Subcutaneous abdominal adipose tissue (tissue), 5 donors: ENCODE measurements around the gene ARID4A.
"Not testable (repeated sequence)": the region's sequence is repeated elsewhere in the genome, so short reads cannot be mapped to it uniquely, and the experiment has no call there.

Source experiments
- H3K27ac ChIP-seq: one replicate; pipeline ENCODE4 v1.7.0; 2013; ENCODE audit warnings: low read depth, mild to moderate bottlenecking, inconsistent platforms, low read length, moderate library complexity
- H3K27me3 ChIP-seq, 5 donors: one replicate each; pipeline ENCODE4 v1.7.0; 2013; ENCODE audit warnings: low read length in 5 of 5, inconsistent platforms in 1 of 5; ENCODE audit not compliant: control insufficient read depth in 5 of 5, insufficient read depth in 4 of 5
- H3K36me3 ChIP-seq, 5 donors: one replicate each; pipeline ENCODE4 v1.7.0; 2013; ENCODE audit warnings: low read length in 5 of 5; ENCODE audit not compliant: control insufficient read depth in 5 of 5, insufficient read depth in 5 of 5
- H3K4me1 ChIP-seq, 5 donors: one replicate each; pipeline ENCODE4 v1.7.0; 2013; ENCODE audit warnings: low read length in 5 of 5, mild to moderate bottlenecking in 3 of 5, moderate library complexity in 1 of 5; ENCODE audit not compliant: control insufficient read depth in 5 of 5, insufficient read depth in 5 of 5
- H3K4me3 ChIP-seq, 5 donors: one replicate each; pipeline ENCODE4 v1.7.0; 2013; ENCODE audit warnings: low read length in 5 of 5, low read depth in 1 of 5
- H3K9ac ChIP-seq, 5 donors: one replicate each; pipeline ENCODE4 v1.7.0; 2013; ENCODE audit warnings: low read length in 5 of 5, mild to moderate bottlenecking in 4 of 5, moderate library complexity in 3 of 5
- H3K9me3 ChIP-seq, 5 donors: one replicate each; pipeline ENCODE4 v1.7.0; 2013; ENCODE audit warnings: low read length in 5 of 5; ENCODE audit not compliant: control insufficient read depth in 5 of 5
- donor health status: healthy.
- donor health status: healthy.
- donor health status: healthy.
- donor health status: healthy.
- donor health status: healthy.

The ARID4A gene

DNA sequence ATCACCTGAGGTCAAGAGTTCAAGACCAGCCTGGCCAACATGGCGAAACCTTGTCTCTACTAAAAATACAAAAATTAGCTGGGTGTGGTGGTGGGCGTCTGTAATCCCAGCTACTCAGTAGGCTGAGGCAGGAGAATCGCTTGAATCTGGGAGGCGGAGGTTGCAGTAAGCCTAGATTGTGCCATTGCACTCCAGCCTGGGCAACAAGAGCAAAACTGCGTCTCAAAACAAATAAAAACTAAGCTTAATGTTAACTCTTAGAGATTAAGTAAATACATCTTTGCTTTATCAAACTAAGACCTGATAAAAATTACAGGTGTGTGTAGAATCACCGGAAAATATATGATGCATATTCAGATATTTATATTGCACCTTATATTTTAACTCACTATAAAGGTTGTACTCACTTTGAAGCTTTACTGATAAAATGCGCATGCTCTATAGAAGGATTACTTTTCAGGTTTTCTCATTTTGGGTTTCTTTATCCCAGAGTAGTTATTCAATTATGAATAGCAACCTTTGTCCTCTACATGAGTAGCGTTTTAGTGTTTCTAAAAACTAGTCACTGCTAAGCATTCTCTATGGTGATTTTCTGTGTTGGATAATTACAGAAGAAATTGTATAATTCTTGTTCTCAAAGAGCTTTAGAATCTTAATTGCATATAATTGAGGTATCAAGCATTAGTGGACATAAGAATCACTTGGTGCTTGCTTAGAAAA, 9.4 kb downstream of the ARID4A start:
- Histone ChIP-seq H3K4me3 (no peak overlapping the region), H3K36me3 (peaks cover 24 to 44% (median 40%) of the 10 kb centered on the region in 5 donors), H3K27ac (no peak overlapping the region), H3K9me3 (no peaks in the 10 kb centered on the region), H3K27me3 (no peaks in the 10 kb centered on the region), H3K4me1 (no peaks in the 10 kb centered on the region), H3K9ac (no peak overlapping the region)

DNA sequence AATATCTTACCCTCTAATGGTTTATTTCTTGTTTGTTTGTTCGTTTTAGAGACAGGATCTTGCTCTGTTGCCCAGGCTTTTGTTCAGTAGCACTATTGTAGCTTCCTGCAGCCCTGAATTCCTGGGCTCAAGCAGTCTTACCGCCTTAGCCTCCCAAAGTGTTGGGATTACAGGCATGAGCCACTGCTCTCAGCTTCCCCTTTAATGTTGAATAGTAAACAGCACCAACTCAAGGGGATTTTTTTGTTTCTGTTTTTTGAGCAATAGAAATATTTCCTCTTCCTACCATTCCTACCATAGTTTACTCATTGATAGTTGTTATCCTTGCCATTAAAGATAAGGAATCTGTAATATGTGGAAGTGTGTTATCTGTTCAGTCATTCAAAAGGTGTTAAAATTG, 10.7 kb downstream of the ARID4A start:
- no peaks in the 10 kb centered on the region for H3K27me3 ChIP-seq
- H3K9me3 ChIP-seq = no peaks in the 10 kb centered on the region
- no peak overlapping the region for H3K9ac ChIP-seq
- H3K4me3 ChIP-seq = no peak overlapping the region
- no peak overlapping the region for H3K27ac ChIP-seq
- H3K4me1 ChIP-seq = no peaks in the 10 kb centered on the region
- H3K36me3 ChIP-seq = peaks cover 25 to 46% (median 38%) of the 10 kb centered on the region in 5 donors

DNA sequence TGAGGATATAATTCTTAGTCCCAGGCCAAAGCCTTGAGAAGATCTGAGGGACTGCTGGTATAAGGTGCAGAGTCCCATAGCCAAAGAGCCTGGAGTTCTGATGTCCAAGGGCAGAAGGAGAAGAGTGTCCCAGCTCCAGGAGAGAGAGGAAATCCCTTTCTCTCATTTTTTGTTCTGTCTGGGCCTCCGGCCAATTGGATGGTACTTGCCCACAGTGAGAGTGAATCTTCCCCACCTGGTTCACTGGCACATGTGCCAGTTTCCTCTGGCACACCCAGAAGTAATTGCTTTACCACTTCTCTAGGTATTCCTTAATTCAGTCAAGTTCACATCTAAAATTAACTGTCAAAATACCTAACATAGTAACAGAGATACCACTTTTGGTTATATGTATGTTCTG, 15.3 kb downstream of the ARID4A start:
- H3K27me3 ChIP-seq = no peaks in the 10 kb centered on the region
- H3K4me3 ChIP-seq = no peak overlapping the region
- peaks cover 14 to 33% (median 25%) of the 10 kb centered on the region in 5 donors for H3K36me3 ChIP-seq

DNA sequence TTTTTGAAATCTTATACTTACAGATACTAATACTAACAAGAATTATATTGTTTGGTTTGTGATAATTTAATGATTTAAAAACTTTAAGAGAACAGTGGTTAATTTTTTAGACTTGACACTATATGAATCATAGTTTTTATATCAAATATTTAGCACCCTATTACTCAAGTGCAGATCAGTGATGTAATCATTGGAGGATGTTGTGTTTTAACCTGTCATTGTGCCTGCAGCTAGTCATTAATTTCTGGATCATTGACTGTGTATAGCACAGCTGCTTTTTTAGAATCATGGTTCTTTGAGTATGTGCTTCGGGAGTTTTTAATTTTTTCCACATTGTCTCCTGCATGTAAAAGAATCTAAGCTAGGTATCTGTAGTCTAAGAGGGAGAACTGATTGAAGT, 17.3 kb downstream of the ARID4A start:
- no peaks in the 10 kb centered on the region for H3K9me3 ChIP-seq
- H3K4me1 ChIP-seq = no peaks in the 10 kb centered on the region
- H3K27ac ChIP-seq = no peak overlapping the region
- H3K4me3 ChIP-seq = no peak overlapping the region
- H3K27me3 ChIP-seq = no peaks in the 10 kb centered on the region
- no peak overlapping the region for H3K9ac ChIP-seq
- peaks cover 20 to 41% (median 25%) of the 10 kb centered on the region in 5 donors for H3K36me3 ChIP-seq

More for the DNA sequence above, 15.3 kb downstream of the ARID4A start:
- Histone ChIP-seq H3K9ac (no peak overlapping the region), H3K9me3 (no peaks in the 10 kb centered on the region), H3K27ac (no peak overlapping the region), H3K4me1 (no peaks in the 10 kb centered on the region)

DNA sequence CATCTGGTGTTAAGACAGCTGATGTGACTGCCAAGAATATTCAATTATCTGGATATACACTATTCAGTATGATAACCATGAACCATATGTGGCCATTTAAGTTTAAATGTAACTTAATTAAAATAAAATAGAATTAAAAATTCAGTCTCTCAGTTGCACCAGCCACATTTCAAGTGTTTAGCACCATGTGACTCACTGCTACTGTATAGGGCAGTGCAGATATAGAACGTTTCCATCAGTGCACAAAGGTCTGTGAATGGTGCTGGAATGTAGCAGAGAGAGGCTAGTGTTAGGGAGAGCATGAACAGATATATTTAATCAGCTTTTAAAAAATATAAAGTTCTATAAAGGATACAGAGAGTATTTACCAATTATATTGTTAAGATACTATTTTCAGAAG, 28.7 kb downstream of the ARID4A start:
- Histone ChIP-seq H3K36me3 (peaks cover 35 to 63% (median 54%) of the 10 kb centered on the region in 5 donors), H3K27me3 (no peaks in the 10 kb centered on the region), H3K9ac (no peak overlapping the region), H3K4me1 (peaks cover 0 to 10% (median 9%) of the 10 kb centered on the region in 5 donors), H3K4me3 (no peak overlapping the region), H3K9me3 (no peaks in the 10 kb centered on the region), H3K27ac (no peak overlapping the region)

DNA sequence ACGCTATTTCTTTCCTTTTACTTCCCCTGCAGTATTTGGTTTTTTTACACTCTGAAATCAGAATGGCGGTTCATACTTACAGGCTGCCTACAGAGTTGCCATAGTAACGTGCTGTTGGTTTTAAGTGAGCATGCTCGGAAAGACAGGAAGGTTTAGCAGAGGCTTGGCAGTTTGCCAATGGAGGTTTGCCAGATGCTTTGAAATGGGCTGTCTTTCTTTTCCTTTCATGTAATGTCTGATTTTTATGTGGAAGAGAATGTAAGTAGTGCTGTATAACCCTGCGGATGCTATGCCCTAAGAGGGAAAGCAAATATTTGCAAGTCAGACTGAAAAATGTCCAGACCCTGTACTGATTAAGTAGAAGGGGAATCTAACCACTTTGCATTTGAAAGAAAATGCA, 32.8 kb downstream of the ARID4A start:
- Histone ChIP-seq H3K9ac (peak overlapping the region in 1 of 5 donors; percentile 25), H3K27me3 (no peaks in the 10 kb centered on the region), H3K27ac (peak overlapping the region; percentile 34), H3K4me3 (peak overlapping the region in 3 of 5 donors; percentile 13 to 36 (median 28)), H3K9me3 (no peaks in the 10 kb centered on the region), H3K4me1 (peaks cover 0 to 10% (median 9%) of the 10 kb centered on the region in 5 donors), H3K36me3 (peaks cover 26 to 49% (median 41%) of the 10 kb centered on the region in 5 donors)

DNA sequence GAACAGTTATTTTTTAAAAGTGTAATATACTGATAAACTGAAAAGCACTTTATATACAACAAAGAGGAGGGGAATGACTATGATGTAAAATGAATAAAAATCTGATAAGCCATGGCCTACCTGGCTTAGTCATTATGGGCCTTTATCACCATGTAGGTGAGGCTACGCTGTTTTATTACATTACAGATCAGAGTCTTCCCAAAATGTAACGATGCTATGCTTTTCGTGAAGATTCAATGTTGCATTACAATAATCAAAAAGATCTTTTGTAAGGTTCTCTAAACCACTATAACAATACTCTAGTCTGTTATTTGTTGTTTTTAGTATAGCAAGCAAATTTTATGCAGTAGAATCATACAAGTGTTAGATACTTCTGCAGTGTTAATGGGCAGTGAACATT, 34.2 kb downstream of the ARID4A start:
- H3K27me3 ChIP-seq = no peaks in the 10 kb centered on the region
- peaks cover 17 to 39% (median 35%) of the 10 kb centered on the region in 5 donors for H3K36me3 ChIP-seq
- no peak overlapping the region for H3K4me3 ChIP-seq
- peaks cover 0 to 10% (median 9%) of the 10 kb centered on the region in 5 donors for H3K4me1 ChIP-seq
- H3K27ac ChIP-seq = no peak overlapping the region
- H3K9ac ChIP-seq = no peak overlapping the region
- no peaks in the 10 kb centered on the region for H3K9me3 ChIP-seq

DNA sequence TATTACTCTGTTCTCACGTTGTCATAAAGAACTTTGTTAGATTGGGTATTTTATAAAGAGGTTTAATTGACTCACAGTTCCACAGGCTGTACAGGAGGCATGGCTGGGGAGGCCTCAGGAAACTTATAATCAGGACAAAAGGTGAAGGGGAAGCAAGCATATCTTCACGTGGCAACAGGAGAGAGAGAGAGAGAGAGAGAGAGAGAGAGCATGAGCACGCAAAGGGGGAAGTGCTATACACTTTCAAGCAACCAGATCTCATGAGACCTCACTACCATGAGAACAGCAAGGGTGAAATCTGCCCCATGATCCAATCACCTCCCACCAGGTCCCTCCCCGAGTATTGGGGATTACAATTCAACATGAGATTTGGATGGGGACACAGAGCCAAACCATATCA, 41.3 kb downstream of the ARID4A start:
- not testable (repeated sequence) for H3K9me3 ChIP-seq, H3K27me3 ChIP-seq, H3K27ac ChIP-seq, H3K4me1 ChIP-seq, H3K4me3 ChIP-seq
- Histone ChIP-seq H3K9ac (peak overlapping the region in 1 of 5 donors; percentile 30), H3K36me3 (peaks cover 23 to 45% (median 30%) of the 10 kb centered on the region in 5 donors)

DNA sequence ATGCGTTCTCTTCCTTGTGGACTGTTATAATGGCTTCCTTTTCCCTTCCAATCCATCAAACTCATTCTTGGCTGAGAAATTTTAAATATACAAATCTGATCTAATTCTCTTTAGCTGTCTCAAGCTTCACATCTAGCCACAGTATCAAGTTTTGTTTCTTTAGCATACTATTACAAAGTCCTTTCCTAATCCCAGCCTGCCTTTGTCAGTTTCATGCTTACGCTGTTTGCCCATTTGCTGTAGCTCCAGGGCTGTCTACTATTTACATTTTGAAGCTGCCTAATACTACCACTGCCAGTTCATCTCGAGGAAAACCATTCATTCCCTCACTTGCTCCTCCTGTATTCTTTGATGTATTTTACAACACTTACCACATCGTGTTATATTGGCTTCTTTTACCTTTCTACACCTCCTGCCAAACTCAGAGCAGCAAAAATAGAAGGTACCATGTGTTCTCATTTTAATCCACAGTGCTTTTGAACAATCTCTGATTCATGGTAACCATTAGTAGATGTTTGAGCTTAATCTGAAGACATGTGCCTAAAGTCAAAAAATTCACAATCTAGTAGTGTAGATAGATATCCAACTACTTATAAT, 42.9 kb downstream of the ARID4A start:
- no peak overlapping the region for H3K27ac ChIP-seq
- no peak overlapping the region for H3K9ac ChIP-seq

DNA sequence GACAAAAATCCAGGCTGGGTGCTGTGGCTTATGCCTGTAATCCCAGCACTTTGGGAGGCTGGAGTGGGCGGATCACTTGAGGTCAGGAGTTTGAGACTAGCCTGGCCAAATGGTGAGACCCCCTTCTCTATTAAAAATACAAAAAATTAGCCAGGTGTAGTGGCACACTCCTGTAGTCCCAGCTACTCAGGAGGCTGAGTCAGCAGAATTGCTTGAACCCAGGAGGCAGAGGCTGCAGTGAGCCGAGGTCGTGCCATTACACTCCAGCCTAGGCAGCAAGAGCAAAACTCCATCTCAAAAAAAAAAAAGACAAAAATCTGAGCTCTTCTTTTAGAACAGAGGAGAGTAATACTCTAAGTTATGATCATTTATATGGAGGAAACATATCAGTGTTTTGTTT, 45.2 kb downstream of the ARID4A start:
- H3K27me3 ChIP-seq, H3K9me3 ChIP-seq, H3K9ac ChIP-seq, H3K4me3 ChIP-seq, H3K27ac ChIP-seq, H3K4me1 ChIP-seq: not testable (repeated sequence)
- peaks cover 33 to 58% (median 45%) of the 10 kb centered on the region in 5 donors for H3K36me3 ChIP-seq

More for the DNA sequence above, 42.9 kb downstream of the ARID4A start:
- Histone ChIP-seq H3K4me3 (no peak overlapping the region), H3K9me3 (no peaks in the 10 kb centered on the region), H3K27me3 (no peaks in the 10 kb centered on the region), H3K36me3 (peaks cover 27 to 45% (median 29%) of the 10 kb centered on the region in 5 donors), H3K4me1 (no peaks in the 10 kb centered on the region)
